ENCODE data around the gene OR2AT4.

DNA sequence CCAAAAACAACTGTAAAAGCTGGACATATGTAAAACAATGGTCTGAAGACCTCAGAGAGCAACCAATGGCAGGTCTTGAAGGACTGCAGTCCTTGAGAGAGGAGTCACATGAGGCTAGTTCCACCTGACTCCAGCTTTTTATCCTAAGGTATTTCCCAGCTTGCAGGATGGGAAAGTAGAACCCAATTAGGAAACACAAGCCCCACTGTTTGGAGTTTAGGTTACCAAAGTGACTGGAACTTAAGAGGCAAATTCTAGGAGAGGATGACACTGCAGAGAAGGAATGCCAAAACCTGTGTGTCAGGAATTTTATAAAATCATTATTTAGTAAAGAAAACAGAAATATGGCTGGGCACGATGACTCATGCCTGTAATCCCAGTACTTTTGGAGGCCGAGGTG lies 18.4 kb downstream of the OR2AT4 start:
- TF ChIP-seq, protein P1, sequence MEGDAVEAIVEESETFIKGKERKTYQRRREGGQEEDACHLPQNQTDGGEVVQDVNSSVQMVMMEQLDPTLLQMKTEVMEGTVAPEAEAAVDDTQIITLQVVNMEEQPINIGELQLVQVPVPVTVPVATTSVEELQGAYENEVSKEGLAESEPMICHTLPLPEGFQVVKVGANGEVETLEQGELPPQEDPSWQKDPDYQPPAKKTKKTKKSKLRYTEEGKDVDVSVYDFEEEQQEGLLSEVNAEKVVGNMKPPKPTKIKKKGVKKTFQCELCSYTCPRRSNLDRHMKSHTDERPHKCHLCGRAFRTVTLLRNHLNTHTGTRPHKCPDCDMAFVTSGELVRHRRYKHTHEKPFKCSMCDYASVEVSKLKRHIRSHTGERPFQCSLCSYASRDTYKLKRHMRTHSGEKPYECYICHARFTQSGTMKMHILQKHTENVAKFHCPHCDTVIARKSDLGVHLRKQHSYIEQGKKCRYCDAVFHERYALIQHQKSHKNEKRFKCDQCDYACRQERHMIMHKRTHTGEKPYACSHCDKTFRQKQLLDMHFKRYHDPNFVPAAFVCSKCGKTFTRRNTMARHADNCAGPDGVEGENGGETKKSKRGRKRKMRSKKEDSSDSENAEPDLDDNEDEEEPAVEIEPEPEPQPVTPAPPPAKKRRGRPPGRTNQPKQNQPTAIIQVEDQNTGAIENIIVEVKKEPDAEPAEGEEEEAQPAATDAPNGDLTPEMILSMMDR (IDR thresholded peaks at IDR 0.05): no peak
- no peak for TF ChIP-seq POLR2AphosphoS5 (IDR thresholded peaks at IDR 0.05)
